Ishikawa (cell line): ENCODE data around the gene TYSND1.

ENCODE experiments used
- EP300 ChIP-seq: IDR thresholded peaks from 2 replicates; pipeline ENCODE4 v1.6.1; 2012; ENCODE audit warnings: borderline replicate concordance
- MAX ChIP-seq: IDR thresholded peaks from 2 replicates; pipeline ENCODE4 v1.6.1; 2012
- RAD21 ChIP-seq: IDR thresholded peaks from 2 replicates; pipeline ENCODE4 v1.6.1; 2012; ENCODE audit warnings: low read depth

GRCh38 chr10:70175516-70175915, 29.0 kb upstream of the TYSND1 start:
- TF ChIP-seq RAD21 (no peak), EP300 (no peak), MAX (no peak)
